CD4-positive, alpha-beta T cell treated with Interleukin-2 at 100 ng/mL for 4 hours (primary cell): ENCODE results near the gene RAD51B.

Experiments used
- DNase-seq: peaks from one replicate; pipeline ENCODE4 v3.0.0-alpha.2; 2020; ENCODE audit warnings: low spot score

RAD51B gene

DNA sequence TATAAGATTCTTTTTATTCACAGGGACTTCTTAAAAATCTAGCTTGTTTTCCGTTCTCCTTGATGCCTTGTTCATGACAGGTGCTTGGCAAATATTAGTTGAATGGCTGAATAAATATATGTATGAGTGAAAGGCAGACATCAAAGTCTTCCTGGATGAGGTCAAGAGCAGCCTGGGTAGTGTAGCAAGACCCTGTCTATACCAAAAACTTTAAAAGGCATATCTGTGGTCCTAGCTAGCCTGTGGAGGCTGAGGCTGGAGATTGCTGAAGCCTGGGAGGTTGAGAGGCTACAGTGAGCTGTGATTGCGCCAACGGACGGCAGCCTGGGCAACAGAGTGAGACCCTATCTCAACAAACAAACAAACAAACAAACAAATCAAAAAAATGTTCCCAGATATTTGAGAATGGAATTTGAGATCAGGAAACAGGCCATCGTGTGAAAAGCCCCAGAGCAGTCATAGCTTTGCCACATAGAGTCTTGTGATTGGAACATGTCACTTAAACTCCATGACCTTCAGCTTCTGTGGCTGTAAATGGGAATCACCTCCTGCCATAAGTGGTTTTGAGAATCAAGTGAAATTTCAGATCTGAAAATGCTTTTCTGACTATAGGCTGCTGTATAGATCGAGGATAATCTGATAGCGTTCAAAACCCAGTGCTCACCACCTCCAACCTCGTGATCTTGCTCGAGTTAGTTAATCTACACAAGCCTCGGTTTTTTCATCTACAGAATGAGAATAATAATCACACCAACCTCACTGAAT is 908.9 kb downstream of the RAD51B start:
- DNase-seq, result no peak

DNA sequence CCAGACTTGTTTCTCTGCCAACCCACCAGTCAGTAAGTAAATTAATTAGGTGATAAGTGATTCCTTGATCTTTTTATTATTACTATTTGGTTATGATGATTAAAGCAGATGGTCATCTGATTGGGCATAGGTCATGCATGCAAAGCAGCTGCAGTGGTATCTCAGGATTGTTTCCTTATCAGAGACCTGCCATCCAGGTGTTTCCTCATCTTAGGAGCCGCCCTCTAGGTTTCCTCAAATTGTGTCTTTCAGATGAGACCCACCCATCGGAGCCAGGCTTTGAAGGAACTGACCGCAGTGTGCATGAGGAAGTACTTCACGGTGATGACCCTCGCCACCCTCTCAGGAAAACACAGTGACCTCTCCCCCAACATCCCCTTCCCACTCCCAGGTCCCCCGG is 910.0 kb downstream of the RAD51B start:
- DNase-seq, result no peak

DNA sequence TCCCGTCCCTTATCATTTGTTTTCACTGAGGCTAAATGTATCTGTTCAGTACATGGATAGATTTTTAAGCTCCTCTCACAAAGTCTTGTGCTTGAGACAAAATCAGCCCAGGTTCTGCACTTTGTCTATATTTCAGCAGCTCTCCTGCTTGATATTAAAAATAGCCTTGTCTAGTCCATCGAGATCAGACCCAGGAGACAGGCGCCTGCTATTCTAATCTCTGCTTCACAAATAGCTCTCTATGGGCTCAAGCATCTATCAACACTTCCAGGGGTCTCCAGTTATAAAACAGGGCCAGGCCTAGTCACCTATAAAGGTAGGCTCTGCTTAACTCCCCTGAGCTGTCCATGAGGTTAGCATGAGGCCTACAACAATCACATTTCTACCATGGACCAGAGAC is 910.8 kb downstream of the RAD51B start:
- DNase-seq, result no peak

DNA sequence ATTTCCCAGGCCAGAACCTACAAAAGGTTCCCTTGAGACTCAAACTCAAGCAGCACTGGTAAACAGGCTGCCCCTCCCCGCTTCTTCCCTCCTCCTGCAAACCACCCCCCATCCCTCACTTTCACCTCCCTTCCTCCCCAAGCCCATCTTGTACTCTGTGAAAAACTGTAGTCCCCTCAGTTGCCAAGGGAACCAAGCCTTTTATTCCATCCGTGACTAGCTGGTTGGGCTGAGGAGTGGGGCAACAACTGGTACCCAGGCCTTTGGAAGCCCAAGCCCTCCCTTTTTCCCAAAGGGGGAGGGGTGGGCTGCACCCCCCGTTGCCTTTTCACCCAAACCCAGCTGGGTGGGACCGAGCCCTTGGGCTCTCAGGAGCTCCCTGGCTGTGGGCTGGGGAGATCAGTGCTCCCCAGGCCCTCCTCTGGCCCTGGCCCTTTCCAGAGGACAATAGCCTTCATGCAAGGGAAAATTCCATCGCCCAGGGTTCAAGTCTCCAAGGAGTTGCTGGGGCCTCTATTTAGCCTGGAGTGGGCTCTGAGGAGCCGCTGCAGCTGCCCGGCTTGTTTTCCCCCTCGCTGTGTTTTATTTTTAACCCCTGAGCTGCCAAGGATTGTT is 911.3 kb downstream of the RAD51B start:
- DNase-seq, result no peak

DNA sequence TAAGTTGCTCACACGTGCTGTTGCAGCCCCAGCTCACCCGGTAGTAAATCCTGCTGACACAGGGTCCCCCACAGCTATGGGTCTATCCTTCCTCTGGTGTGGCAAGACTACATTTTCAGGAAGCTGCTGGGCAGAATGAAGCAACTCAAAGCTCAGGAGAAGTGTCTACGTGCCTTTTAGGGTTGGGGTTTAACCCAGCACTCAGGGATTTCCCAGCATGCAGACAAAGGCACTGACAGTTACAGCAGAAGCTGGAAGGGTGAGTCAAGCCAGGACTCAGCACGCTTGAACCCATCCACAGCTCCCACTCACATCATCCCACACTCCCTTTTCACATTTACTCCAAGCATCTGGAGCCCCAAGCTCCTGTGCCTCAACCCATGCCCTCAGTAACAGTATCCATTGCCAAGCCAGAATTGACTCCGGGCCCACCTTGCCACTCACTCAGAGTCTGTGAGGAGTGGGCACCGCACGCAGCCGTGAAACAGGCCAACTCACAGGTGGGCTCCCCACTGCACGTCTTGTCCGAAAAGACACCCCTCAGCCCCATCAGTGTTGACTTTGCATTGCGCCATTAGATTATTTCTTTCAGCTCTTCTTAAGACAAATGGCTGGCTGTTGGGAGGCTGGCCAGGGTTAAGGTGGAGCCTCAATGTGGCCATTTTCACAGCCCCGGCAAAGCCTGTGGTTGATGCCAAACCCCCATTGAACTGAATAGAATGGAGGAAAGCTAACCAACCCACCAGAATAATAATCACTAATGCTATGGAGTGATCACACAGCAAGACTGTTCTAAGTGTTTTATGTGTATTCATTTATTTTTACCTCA is 913.7 kb downstream of the RAD51B start:
- DNase-seq, result peak; percentile 9

DNA sequence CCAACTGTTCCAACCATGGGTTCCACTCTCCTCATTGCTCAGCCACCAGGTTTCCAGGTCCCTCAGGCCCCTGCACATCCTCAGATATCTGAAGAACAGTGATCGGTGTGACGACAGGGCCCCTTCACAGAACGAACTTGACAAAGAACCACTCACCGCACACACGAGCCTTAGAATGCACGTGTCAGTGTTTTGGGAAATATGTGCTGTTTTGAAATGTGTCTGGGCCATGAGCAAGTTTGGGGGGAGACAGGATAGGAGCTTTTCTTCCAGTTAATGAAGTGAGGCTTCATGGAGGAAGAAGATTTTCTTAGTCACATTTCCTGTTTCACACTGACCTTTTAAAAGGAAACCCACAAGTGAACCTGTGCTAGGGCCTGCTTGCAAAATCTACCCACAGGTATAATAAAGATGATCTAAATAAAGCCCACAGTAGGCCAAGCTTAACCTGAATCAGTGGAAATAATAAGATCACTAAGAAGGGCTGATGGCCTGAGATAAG is 914.7 kb downstream of the RAD51B start:
- DNase-seq, result peak; percentile 75

DNA sequence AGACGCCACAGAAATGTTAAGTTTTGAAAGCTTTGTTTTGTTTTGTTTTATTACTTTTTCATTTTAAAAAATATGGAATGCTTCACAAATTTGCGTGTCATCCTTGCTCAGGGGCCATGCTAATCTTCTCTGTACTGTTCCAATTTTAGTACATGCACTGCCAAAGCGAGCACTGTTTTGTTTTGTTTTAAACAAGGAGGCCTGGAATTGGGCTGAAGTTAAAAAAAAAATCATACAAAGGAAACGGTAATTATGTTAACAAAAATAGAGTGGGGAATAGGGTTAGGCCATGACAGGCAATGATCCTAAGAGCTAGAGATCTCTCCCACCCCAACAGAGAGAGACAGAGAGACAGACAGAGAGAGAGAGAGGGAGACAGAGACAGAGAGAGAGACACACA is 916.3 kb downstream of the RAD51B start:
- DNase-seq, result no peak

DNA sequence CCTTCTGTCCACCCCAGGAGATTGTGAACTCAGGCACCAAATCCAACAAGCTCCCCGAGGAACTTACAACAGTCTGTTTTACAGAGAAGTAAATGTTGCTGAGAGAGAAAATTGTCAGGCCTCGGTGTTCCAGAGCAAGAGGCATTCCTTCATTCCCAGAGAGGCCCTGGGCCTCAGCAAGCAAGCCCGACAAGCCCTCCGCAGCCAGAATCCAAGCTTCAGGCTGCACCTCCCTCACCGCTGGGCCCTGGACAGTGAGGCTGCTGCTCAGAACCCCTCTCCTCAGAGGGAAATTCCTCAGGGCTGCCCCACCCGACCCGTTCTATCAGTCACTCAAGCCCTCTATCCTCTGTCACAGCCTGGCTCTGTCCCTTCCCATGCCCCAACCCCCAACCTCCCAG is 916.9 kb downstream of the RAD51B start:
- DNase-seq, result no peak

DNA sequence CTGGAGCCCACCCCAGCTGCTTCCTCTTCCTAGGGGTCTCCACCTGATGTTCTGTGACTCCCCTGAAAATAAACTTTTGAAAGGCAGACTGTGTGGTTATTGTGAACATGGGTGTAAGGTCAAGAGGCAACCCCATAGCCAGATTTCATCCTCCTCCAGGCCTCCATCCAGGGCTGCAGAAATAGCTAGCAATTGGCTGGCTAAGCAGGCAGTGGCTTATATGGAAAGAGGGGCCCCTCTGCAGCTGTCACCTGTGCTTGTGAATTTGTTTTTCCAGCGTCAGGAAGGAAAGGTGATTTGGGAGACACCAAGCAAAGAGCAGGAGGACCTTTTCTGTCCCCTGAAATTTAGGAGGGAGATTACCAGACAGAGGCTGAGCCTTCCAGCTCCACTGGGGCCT is 917.5 kb downstream of the RAD51B start:
- no peak for DNase-seq

DNA sequence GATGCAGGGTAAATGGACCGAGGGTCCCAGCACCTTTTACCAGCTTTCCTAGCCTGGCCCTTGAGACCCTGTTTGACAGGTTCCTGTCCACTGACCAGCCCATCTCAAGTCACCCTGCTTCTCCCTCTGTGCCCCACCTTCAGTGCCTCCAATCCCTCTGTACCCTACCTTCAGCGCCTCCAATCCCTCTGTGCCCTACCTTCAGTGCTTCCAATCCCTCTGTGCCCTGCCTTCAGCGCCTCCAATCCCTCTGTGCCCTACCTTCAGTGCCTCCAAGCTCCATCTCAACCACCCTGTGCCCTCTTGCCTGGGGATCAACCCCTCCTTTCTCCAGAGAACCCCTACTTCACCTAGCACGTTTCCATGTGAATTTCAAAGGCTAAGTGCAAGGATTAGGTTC is 919.0 kb downstream of the RAD51B start:
- DNase-seq, result no peak

DNA sequence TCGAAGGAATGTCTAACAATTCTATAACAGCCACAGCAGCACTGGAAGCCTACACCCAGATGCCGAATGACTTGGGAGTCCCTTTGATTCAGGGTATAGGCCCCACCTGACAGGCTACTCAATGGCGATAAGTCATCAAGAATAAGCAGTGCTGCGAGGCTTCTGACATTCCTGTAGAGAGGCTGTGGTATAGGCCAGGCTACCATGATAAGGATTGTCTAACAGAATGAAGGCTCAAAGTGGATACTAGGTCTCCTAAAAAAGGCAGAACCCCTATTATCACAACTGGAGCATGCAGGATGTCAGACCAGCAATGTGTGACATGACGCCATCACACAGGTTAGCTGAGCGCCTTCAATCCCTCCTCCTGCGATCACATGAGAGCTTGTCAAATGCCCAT is 920.1 kb downstream of the RAD51B start:
- DNase-seq, result no peak

DNA sequence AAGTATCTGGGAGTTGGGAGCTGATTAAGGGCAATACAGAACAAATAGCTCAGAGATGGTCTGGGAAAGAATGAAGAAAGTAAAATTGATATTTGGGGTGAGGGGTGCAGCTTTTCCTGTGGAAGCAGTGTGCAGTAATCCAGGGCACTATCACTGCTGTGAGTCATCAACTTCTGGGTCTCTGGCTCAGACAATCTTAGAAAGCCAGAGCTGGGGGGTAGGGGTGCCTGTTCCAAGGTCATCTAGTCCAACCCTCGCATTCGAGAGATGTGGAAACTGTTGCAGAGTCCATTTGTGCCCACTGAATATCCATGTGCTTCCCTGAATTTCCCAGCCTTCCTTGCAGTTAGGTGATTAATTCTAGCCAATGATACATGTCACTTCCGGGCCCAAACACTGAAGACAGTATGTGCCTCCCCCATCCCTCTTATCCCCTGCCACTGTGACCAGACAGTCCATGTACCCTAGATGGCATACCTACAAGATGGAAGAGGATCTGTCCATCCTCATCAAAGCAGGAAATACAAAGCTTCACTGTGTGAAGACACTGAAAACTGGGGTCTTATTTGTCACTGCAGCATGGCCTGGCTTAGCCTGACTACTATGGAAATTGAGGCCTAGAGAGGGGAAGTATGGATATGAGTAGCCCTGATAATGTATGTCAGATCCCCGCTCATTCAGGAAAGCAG is 921.4 kb downstream of the RAD51B start:
- DNase-seq, result no peak

DNA sequence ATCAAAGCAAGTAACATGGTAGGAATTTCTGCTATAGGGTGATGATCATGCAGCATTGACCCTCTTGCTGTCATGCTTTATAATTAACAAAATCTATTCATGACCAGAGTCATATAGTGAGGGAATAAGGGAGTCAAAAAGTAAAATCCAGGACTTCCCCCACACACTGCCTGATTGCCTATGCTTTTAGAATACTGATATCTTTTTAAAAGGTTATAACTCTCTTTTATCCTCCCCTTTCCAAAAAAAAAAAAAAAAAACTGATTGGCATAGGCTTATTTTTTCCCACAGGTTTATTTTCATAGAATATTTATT is 921.9 kb downstream of the RAD51B start:
- no peak for DNase-seq

DNA sequence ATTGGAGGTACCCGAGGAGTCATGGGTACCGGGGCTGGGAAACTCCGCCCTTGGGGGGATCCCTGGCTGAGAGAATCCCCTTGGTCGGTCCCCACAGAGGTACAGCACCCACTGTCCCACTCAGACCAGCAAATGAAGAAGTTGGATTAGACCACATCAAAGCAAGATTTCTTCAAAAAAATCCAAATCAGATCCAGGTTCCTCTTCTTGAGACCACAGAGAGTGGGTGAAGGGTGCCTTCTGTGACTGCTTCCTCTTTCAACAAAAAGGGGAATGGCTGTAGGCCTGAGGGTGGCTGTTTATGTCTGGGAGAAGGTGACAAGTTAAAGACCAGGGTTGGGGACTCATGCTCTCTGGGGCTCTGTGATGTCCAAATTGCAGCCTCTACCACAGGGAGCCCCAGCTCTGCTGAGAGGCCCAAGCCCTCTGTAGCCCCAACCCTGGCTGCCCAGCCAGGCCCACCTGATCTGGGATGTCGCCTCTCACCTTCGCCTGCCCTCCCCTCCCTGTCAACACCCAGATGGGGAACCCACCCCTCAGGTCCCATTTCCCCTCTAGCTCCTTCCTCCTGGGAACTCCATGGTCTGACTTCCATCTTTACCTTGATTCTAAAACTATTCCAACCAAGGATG is 922.4 kb downstream of the RAD51B start:
- DNase-seq, result peak; percentile 16

DNA sequence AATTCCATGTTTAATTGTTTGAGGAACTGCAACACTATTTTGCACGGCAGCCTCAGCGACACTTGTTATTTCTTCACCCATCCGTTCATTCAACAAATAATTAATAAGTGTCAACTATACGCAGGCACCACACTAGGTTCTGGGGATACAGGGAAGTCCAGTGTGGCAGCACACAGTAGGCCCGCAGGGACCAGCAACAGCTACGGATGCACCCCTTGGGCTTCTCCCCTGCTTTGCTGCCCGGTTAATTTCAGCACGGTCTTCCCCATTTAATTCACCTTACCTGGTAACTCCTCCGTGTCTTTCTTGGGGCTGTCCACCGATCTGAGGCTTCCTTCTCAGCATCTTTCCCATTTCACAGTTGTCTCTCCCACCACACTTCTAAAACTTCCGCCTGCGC is 925.0 kb downstream of the RAD51B start:
- no peak for DNase-seq

DNA sequence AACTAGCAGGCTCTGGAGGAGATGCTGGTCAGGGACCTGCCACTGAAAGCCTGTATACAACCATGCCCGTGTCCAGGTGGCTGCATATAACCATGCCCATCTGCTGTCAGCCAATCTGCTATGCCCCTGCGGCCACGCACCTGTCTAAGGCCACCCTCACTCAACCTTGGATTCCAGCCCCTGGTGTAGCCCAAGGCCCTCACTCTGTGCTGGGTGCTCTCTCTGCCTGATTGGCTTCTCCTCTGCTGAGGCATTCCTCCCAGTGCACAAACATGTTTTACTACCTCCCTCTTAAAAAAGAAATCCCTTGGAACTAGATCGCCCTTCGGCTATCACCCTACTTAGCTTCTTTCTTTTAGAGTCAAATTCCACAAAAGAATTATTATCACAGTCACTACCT is 927.8 kb downstream of the RAD51B start:
- DNase-seq, result no peak

DNA sequence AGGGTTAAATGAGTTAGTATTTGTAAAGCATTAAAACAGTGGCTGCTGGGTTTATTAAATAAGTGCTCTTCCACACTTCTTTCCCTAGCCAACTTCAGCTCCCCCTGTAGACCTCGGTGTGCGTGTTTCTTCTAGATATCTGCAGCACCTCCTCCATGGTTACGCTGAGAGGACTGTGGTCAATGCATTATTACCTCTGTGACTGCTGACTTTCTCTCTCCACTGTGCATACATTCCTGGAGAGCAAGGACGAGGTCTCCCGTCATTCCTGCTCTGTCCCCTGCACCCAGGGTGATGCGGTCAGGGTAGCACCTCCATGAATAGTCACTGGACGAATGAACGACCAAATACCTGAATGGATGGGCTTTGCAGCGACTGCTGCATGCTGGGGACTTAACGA is 928.7 kb downstream of the RAD51B start:
- DNase-seq, result no peak

DNA sequence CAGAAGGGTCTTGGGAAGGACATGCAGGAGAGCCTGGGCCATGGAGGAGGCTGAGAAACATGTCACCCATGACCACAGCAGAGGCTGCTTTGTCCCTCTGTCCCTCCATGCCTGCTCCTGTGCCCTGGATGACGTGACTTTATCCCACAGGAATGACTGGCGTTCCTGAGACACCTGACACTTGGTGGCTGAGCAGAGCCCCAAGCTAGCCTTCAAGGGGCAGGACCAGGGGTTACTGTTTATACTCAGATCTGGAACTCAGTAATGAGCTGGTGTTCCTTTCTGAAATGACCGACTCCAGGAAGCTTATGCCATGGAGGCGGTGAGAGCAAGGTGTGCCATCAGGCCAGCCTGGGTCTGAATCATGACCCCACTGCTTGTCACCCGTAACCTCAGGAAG is 929.1 kb downstream of the RAD51B start:
- DNase-seq, result no peak

DNA sequence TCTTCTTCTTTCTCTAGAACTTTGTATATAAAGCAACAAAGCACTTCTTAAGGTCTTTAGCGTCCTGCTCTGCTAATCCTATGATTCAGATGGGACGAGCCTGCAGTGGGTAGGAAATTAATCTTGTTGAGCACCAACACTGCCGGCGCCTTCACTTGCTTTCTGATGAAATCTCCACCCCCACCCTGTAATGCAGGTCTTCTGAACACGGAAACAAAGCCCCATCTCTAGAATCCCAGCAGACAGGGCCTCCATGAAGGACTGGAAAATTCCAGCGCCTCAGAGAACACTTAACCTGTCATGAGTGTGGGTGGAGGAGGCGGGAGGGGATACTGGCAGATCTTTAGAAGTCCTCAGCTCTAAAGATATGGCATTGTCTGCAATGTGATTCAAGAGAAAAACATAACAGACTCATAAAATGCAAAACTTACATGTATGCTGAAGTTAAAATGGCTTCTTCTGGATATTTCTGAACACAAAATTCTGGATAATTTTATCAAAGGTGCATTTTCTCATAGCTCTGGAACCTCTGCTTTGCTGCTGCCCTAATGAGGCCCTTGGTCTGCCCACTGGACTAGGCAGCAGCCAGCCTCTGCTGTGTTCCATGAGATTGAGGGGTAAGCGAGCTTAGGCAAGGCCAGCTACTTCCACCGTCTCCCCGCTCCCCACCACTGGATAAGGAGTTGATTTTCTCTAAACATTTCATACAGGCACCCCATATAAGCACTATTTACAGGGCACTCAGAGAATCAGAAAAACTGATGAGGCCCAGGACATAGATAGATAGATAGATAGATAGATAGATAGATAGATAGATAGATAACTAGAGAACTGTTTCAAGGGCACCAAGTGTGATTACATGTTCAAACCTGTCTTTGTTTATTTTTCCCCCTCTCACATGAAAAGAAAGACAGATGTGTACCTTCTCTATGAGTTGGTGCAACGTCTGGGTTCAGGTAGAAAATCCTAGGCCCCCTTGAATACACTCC is 930.2 kb downstream of the RAD51B start:
- no peak for DNase-seq

DNA sequence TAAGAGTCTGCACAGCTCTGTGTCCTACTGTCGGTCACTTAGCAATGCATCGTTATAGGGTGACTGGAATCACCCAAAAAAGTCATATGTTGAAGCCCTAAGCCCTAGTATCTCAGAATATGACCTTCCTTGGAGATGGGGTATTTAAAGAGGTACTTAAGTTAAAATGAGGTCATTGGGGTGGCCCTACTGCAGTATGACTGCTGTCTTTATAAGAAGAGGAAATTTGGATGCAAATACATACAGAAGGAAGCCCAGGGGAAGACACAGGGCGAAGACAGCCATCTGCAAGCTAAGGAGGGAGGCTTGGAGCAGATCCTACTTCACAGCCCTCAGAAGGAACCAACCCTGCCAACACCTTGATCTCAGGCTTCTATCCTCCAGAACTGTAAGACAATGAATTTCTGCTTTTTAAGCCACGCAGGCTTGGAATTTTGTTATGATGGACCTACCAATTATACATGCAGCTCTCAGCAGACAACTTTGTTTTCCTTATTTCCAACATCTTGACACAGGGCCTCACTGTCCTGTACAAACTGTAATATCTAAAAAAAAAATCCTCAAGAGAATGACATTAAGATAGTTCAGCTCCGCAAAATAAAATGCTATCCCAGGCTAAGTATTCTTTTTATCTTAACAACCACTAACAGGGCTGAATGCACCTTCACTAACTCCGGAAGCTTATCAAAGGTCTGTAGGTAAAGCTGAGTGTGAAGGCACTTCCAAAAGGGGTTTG is 932.9 kb downstream of the RAD51B start:
- DNase-seq, result no peak
